Measurements from ENCODE around the gene STX4.

DNA sequence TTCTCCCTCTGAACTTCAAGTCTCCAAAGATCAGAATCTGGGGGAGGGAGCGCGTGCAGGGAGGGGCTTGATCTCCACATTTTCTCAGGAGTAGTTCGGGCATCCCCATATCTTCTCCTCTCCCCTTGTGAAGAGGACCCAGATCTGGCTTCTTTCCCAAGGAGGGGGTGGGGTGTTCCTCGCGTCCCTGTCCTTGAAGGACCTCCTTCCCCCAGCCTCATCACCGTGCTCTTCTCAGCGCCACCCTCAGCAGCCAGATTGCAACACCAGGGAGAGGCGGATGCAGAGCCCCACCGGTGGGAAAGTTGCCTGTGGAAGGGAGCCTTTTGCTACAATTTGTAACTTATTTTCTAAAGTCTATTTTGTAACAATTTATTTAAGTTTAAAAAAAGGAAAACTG is 49.7 kb downstream of the STX4 start:
- TF ChIP-seq, protein P1, sequence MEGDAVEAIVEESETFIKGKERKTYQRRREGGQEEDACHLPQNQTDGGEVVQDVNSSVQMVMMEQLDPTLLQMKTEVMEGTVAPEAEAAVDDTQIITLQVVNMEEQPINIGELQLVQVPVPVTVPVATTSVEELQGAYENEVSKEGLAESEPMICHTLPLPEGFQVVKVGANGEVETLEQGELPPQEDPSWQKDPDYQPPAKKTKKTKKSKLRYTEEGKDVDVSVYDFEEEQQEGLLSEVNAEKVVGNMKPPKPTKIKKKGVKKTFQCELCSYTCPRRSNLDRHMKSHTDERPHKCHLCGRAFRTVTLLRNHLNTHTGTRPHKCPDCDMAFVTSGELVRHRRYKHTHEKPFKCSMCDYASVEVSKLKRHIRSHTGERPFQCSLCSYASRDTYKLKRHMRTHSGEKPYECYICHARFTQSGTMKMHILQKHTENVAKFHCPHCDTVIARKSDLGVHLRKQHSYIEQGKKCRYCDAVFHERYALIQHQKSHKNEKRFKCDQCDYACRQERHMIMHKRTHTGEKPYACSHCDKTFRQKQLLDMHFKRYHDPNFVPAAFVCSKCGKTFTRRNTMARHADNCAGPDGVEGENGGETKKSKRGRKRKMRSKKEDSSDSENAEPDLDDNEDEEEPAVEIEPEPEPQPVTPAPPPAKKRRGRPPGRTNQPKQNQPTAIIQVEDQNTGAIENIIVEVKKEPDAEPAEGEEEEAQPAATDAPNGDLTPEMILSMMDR (IDR thresholded peaks at IDR 0.05): no peak
- no peak for TF ChIP-seq EP300 (IDR thresholded peaks at IDR 0.05)
- TF ChIP-seq POLR2A (IDR thresholded peaks at IDR 0.05): no peak
